GM15510 (cell line): ENCODE data around the gene OBSCN.

Experiments
- POLR2A ChIP-seq: IDR thresholded peaks from 3 replicates; pipeline ENCODE4 v1.6.1; 2011; ENCODE audit warnings: borderline replicate concordance; ENCODE audit not compliant: insufficient read length; ENCODE audit errors: extremely low read depth

Gene OBSCN

DNA sequence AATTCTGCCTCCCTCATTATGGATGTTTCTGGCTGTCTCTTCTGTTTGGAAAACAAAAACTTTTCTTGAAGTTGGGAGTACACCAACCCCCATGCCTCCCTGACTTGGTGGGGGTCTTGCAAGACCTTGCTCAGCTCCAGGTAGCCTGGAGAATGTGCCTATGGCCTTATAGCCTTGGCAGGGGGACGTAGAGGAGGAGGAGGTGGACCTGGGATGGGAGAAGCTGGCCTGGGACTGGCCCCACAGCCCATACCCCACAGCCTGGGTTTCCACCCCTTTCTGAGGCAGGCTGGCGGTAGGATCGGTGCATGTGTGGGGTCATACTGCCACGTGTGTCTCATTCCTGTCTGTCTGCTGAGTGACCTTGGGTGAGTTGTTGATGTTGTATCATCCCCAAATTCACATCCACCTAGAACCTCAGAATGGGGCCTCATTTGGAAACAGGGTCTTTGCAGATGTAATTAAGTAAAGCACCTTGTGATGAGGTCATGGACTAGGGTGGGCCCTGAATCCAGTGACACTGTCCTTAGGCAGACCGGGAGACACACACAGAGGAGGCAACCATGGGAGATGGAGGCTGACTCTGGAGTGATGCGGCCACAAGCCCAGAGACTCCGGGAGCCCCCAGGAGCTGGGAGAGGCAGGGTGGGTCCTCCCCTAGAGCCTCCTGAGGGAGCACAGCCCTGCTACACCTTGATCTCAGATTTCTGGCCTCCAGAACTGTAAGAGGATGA lies 18.5 kb downstream of the OBSCN start:
- TF ChIP-seq POLR2A: no peak

DNA sequence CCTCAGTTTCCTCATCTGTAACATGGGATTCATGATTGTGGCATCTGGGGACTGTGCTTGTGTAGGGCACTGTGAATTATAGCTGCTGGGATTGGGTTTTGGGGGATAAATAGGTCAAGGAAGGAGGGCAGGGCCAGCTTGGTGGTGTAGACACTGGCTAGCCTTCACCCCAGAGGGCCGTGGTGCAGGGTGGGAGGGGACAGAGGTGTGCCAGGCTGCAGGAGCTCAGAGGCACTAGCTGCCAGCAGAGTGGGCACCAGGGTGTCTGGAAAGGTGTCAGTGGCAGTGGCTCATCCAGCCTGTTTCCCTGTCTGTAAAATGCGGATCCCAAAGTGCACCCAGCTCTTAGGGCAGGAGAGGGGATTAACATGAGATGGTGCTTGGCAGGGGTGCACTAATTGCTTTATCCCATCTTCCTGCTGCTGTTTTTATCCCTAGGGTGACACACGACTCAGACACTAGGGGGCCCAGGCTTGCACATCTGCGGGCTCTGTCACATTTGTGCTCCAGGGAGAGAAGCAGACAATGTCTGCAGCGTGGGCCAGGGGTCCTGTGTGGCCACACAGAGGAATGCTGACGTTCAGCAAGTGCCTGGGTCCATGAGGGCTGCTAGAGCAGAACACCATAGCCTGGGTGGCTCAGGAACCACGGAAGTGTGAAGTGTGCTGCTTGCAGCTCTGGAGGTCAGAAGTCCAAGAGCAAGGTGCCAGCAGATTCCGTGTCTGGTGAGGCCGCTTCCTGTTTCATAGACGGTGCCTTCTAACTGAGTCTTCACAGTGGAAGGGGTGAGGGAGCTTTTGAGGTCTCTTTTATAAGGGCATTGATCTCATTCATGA lies 19.3 kb downstream of the OBSCN start:
- TF ChIP-seq POLR2A: no peak

DNA sequence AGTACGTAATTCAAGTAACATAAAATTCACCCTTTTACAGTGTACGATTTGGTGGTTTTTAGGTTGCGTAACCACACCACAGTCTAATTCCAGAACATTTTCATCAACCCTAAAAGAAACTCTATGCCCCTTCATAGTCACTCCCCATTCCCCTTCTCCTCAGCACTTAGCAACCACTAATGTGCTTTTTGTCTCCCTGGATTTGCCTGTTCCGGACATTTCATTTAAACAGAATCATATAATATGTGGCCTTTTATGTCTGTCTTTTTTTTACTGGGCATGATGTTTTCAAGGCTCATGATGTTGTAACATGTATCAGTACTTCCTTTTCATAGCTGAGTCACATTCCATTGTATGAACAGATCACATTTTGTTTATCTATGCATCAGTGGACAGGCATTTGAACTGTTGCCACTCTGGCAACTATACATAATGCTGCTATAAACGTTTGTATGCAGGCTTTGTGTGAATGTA lies 20.8 kb downstream of the OBSCN start:
- no peak for TF ChIP-seq POLR2A

DNA sequence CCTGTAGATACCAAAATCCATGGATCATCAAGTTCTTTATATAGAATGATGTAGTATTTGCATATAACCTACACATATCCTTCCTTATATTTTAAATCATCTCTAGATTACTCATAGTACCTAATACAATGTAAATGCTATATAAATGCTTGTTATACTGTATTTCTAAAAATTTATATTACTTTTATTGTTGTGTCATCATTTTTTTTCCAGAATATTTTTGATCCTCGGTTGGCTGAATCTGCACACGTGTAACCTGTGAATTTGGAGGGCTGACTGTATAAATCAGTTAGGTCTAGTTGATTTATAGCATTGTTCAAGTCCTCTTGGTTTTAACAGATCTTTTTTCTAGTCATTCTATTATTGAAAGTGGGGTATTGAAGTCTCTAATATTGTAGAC lies 23.3 kb downstream of the OBSCN start:
- TF ChIP-seq POLR2A: no peak

DNA sequence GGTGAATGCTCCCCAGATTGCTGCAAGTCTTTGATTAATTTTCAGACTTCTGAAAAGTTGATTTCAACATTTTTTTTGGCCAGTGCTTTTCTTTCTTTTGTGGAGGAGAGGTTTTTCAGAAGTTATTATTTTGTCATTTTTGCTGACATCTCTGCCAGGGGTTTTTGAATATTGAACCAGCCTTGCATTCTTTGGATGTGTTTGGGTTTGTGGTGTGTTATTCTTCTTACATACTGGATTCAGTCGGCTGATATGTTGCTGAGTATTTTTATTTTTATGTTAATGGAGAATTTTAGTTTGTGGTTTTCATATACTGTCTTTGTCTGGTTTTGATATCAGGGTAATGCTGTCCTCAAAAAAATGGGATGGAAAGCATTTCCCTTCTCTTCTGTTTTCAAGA lies 25.3 kb downstream of the OBSCN start:
- no peak for TF ChIP-seq POLR2A

DNA sequence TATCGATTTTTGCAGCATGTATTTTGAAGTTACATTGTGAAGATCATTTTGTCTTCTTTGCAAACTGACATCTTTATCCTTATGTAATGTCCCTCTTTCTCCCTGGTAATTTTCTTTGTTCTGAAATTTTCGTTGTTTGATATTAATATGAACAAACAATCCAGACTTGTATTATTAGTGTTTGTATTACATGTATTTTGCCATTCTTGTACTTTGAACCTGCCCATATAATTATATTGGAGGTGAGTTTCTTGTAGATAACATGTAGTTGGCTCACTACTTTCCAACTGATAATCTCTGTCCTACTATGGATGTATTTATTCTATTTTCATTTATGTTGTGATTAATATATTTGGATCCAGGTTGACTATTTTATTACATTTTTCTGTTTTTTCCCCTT lies 27.1 kb downstream of the OBSCN start:
- TF ChIP-seq POLR2A: no peak

DNA sequence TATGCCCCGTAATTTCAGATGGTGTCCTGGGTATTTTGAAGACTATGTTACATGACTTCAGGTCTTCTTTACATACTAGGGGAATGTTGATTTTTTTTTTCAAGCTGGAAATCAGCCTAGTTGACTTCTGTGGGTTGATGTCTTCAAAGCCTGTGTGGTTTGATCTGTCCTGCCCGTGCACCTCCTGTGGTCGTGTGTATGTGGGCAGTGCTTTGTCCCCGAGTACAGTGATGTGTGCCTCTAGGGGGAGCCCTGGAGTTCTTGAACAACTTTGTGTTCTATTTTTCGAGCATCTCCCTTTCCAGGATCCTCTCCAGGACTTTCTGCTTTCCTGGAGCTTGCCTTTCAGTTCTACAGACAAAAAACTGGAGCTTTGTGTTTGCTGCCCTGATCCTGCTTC lies 28.9 kb downstream of the OBSCN start:
- TF ChIP-seq POLR2A: no peak

DNA sequence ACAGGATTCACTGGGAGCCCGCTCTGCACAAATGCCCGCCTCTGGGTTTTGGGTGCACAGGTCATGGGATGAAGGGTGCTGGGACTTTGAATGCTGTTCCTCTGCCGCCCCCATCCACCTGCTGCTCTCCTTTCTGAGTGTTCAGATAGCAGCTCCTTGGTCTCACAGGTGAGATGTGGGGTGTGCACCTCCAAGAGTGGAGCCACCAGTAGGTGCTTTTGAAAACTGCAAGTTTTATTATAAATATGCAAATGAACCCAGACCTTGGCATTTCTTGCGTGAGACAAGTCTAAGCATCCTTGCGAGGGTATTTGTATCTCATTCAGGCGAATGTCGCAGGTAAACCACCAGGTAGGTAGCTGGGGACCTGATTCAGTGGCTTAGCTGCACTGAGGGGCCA lies 30.2 kb downstream of the OBSCN start:
- TF ChIP-seq POLR2A: no peak

DNA sequence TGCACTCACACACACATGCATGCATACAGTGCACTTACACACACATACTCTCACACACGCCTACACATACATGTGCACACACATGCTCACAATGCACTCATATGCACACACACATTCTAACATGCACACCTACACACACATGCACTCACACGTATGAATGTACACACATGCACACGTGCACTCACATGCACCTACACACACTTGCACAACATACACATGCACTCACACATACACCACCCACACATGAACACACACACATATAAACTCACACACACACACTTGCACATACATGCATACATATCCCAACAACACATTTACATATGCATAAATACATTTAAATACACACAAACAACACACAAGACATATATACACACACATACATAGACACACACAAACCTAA lies 30.6 kb downstream of the OBSCN start:
- TF ChIP-seq POLR2A: no peak

DNA sequence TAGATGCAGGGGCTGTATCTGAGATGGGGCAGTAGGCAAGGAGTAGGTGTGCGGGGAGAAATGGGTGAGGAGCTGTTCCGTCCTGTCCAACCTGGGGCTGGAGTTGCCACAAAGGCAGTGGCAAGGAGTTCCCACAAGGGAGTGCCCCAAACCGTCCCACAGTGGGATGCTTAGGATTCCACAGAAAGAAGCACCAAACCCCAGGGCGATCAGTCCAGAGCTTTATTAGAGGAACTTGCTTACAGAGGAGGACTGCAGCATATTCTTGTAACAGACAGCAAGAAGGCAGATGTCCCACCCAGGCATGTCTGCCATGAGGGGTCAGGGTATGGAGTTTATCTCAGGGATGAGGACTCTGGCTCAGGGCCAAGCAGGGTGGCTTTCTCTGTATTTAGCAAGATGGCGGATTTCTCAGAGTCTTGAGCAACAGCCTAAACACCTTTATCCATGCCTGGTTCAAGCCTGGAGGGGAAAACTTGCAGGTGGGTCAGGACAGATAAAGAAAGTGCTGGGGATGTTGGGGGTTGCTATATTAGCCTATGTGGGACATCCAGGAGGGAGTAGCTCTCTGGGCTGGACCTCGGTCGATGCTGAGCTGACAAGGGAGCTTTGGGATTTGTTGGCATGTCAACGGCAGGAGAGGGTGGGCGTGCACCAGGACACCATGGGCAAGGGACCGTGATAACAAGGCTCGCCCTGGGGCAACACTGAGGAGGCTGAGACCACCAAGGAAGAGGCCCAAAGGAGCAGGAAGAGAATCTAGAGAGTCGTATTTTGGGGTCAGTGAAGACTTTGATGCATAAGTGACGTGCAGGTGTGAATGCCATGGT lies 32.8 kb downstream of the OBSCN start:
- TF ChIP-seq POLR2A: no peak

DNA sequence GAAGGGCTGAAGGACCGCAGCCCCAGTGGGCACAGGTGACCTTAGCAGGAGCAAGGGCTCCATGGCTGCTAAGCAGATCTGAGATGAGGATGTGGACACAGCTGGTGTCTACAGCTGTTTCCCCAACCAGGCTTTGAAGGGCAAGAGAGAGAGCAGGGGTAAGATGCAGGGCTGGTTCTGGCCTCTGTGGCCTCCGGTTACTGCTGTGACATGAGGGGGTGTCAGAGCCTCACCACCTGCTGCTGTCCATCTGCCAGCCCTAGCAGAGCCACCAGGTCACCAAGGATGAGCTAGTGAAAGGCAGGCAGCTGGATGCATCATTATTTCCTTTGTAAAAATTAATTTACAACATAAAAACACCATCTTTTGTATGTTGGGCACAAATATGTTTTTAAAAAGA lies 33.4 kb downstream of the OBSCN start:
- TF ChIP-seq POLR2A: no peak

DNA sequence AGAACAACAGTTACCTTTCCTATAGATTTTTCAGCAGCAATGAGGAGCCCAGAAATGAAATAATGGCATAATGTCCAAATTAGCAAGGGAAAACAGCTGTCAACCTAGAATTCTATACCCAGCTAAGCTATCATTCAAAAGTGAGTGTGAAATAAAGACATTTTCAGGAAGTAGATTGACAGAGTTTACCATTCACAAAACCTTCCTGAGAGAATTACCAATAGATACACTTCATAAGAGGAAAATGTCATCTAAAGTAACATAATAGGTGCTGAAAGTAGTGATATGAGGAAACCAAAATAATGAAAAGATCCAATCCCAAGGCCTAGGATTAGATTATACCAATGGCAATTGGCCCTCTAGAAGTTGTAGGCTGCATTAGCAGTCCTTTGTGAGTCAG lies 34.6 kb downstream of the OBSCN start:
- TF ChIP-seq POLR2A: no peak

DNA sequence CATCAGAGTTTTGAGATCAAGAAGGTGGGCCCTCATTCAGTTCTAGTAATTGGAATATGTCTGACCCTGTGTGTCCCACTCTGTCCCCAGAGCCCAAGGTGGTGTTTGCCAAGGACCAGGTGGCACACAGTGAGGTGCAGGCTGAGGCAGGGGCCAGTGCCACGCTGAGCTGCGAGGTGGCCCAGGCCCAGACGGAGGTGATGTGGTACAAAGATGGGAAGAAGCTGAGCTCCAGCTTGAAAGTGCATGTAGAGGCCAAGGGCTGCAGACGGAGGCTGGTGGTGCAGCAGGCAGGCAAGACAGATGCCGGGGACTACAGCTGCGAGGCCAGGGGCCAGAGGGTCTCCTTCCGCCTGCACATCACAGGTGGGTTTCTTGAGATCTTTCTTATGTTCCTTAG lies 35.2 kb downstream of the OBSCN start:
- TF ChIP-seq POLR2A: no peak

DNA sequence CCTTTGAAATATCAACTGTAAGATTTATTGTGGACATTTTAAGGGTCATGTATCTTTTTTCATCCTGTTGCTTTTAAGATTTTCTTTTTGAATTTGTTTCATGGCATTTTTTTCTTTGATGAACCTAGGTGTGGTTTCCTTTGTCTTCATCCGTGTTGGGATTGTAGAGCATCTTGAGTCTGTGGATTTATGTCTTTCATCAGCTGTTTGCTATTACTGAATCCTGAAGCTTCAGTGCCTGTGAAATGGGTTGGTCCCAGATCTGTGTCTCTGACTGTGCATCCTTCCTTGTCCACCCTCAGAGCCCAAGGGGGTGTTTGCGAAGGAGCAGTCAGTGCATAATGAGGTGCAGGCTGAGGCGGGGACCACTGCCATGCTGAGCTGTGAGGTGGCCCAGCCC lies 37.3 kb downstream of the OBSCN start:
- TF ChIP-seq POLR2A: no peak

DNA sequence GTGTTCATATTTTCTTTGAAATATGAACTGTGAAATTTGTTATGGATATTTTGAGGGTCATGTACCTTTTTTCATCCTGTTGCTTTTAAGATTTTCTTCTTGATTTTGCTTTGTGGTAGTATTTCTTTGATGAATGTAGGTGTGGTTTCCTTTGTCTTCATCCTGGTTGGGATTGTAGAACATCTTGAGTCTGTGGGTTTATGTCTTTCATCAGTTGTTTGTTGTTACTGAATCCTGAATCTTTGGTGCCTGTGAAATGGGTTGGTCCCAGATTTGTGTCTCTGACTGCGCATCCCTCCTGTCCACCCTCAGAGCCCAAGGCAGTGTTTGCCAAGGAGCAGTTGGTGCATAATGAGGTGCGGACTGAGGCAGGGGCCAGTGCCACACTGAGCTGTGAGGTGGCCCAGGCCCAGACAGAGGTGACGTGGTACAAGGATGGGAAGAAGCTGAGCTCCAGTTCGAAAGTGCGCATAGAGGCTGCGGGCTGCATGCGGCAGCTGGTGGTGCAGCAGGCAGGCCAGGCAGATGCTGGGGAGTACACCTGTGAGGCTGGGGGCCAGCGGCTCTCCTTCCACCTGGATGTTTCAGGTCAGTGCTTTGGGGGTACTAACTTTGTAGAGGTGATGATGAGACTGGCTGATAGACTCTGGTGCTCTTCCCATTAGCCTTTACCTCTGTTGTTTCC lies 38.5 kb downstream of the OBSCN start:
- no peak for TF ChIP-seq POLR2A

DNA sequence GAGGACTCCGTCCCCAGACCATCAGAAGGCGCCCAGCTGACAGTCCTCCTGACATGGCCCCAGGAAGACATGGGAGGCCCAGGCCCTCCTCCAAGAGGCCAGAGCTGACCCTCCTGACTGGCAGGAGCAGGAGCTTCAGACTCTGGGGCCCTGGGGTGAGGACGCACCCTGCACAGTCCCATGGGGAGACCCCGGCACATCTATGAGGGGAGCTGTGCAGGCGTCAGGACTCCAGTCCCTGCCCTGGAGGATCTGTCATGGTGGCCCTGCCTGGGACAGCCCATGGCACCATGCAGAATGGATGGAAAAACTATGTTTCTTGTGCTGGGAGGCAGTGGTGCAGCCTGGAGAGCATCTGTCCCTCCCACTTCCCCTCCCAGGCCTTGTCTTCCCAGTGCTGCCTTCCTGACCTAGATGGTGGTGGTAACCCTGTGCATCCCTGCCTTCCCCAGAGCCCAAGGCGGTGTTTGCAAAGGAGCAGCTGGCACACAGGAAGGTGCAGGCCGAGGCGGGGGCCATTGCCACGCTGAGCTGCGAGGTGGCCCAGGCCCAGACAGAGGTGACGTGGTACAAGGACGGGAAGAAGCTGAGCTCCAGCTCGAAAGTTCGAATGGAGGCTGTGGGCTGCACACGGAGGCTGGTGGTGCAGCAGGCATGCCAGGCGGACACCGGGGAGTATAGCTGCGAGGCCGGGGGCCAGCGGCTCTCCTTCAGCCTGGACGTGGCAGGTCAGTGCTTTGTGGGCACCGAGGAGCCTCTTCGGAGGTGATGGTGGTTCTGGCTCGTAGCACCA lies 41.9 kb downstream of the OBSCN start:
- TF ChIP-seq POLR2A: no peak
